K562 (cell line): ENCODE results near the gene NRG3. TPM values are rescaled to one million over a fixed set of nuclear protein-coding genes. Genes with fewer than 3 reads are reported as not detected.
A peak's percentile ranks its signal among the peaks of the same experiment; 100 is the strongest.

Source experiments
- ATAC-seq: fragments of 200-7000 bp; cut with Tn5 transposase; 3 replicates; pipeline ENCODE4 v1.9.1; 2020; ENCODE audit warnings: moderate library complexity
- BruUV-seq: library from RNA; stranded (reverse); fragments of 400-500 nt; replicated peaks from 2 replicates; lab custom pipeline; 2021; lab: Mats Ljungman, UMichigan
- CTCF ChIA-PET: fragments of 300-600 bp; formaldehyde crosslinking; extraction: SDS; loops from one replicate; lab custom pipeline; 2021; ENCODE audit warnings: low intra/inter-chr PET ratio; lab: Yijun Ruan, JAX
- POLR2A ChIA-PET: fragments of 300-600, 350-650 bp; sonication (Branson Sonifier 250); formaldehyde crosslinking; extraction: SDS; loops from one replicate; lab custom pipeline; 2021; ENCODE audit warnings: antibody characterized with exemption, inconsistent platforms; lab: Yijun Ruan, JAX
- DNase-seq, 4 experiments: peaks; one replicate each; pipeline versions ENCODE4 v3.0.0 to v3.0.0-alpha.2; 2011 to 2018; ENCODE audit warnings: low spot score in 3 of 4, mixed read lengths in 3 of 4; ENCODE audit errors: extremely low read depth in 1 of 4
- FAIRE-seq: peaks from 2 replicates; lab custom pipeline; 2011; peaks lifted over from hg19 to GRCh38; lab: Jason Lieb, UNC
- H2AFZ ChIP-seq: 2 replicates; pipeline ENCODE4 v1.6.0; 2011; ENCODE audit warnings: low read depth, low read length, control low read depth, inconsistent platforms
- H3K27ac ChIP-seq: fragments of 200-600 bp; 3 replicates; pipeline ENCODE4 v1.8.0; 2011; ENCODE audit warnings: low read depth, mild to moderate bottlenecking, control low read depth, inconsistent platforms, low read length, moderate library complexity, mixed read lengths; ENCODE audit errors: extremely low read depth
- H3K27me3 ChIP-seq, 2 experiments: fragments of 300-600 bp in 1 of 2; 2 replicates in 1 of 2; 3 replicates in 1 of 2; pipeline versions ENCODE4 v1.6.0 to v1.8.0; 2011; ENCODE audit warnings: inconsistent platforms in 2 of 2, low read length in 2 of 2, mild to moderate bottlenecking in 1 of 2, mixed read lengths in 1 of 2, moderate library complexity in 1 of 2; ENCODE audit not compliant: control insufficient read depth in 2 of 2, insufficient read depth in 2 of 2
- H3K36me3 ChIP-seq: fragments of 300-600 bp; 3 replicates; pipeline ENCODE4 v1.8.0; 2011; ENCODE audit warnings: mild to moderate bottlenecking, low read length, inconsistent platforms; ENCODE audit not compliant: control insufficient read depth, insufficient read depth
- H3K4me1 ChIP-seq, 2 experiments: fragments of 200-600 bp in 1 of 2; replicated peaks in 1 of 2; 2 replicates in 1 of 2; 3 replicates in 1 of 2; pipeline versions ENCODE4 v1.5.1 to v1.8.0; 2011; ENCODE audit warnings: inconsistent platforms in 2 of 2, low read length in 2 of 2, mild to moderate bottlenecking in 1 of 2, mixed read lengths in 1 of 2, moderate library complexity in 1 of 2; ENCODE audit not compliant: control insufficient read depth in 2 of 2, insufficient read depth in 2 of 2
- H3K4me2 ChIP-seq: 2 replicates; pipeline ENCODE4 v1.6.1; 2011; ENCODE audit warnings: low read length, control low read depth, inconsistent platforms, mixed read lengths; ENCODE audit not compliant: insufficient read depth
- H3K4me3 ChIP-seq: fragments of 200-600 bp; sonication (generic), shearing (Covaris generic); 2 replicates; pipeline ENCODE4 v1.5.1; 2016; ENCODE audit warnings: control low read depth, inconsistent platforms
- H3K79me2 ChIP-seq: fragments of 200-600 bp; 3 replicates; pipeline ENCODE4 v1.8.0; 2011; ENCODE audit warnings: low read length, inconsistent platforms; ENCODE audit not compliant: control insufficient read depth, insufficient read depth
- H3K9ac ChIP-seq, 2 experiments: 2 replicates each; pipeline versions ENCODE4 v1.6.0 to v1.6.1; 2011; ENCODE audit warnings: low read depth in 2 of 2, low read length in 2 of 2, control low read depth in 1 of 2, inconsistent platforms in 1 of 2, mild to moderate bottlenecking in 1 of 2, mixed read lengths in 1 of 2; ENCODE audit not compliant: insufficient read depth in 1 of 2
- H3K9me1 ChIP-seq: one replicate; pipeline ENCODE4 v1.6.0; 2011; ENCODE audit warnings: inconsistent platforms, mild to moderate bottlenecking, low read length, moderate library complexity; ENCODE audit not compliant: control insufficient read depth, insufficient read depth
- H3K9me3 ChIP-seq: replicated peaks from 2 replicates; pipeline ENCODE4 v1.5.1; 2011; ENCODE audit warnings: low read depth, low read length, inconsistent platforms; ENCODE audit not compliant: control insufficient read depth, insufficient read depth
- H4K20me1 ChIP-seq: replicated peaks from 2 replicates; pipeline ENCODE4 v1.6.1; 2011; ENCODE audit warnings: low read length, inconsistent platforms, mixed read lengths; ENCODE audit not compliant: control insufficient read depth, insufficient read depth
- ARID2 ChIP-seq: fragments of 450-650 bp; IDR thresholded peaks from 2 replicates; pipeline ENCODE4 v1.6.1; 2017; ENCODE audit warnings: antibody characterized with exemption, mild to moderate bottlenecking
- CBX5 ChIP-seq: IDR thresholded peaks from 2 replicates; pipeline ENCODE4 v1.6.1; 2014; ENCODE audit warnings: low read depth, borderline replicate concordance
- CC2D1A ChIP-seq: fragments of 450-650 bp; IDR thresholded peaks from 2 replicates; pipeline ENCODE4 v1.6.1; 2017; ENCODE audit warnings: mild to moderate bottlenecking
- COPS2 ChIP-seq: fragments of 450-650 bp; conservative IDR thresholded peaks from 2 replicates; pipeline ENCODE4 v1.6.1; 2016; ENCODE audit warnings: mild to moderate bottlenecking, moderate library complexity
- CREBBP ChIP-seq: IDR thresholded peaks from one replicate; pipeline ENCODE4 v1.6.1; 2012; ENCODE audit warnings: low read depth, mild to moderate bottlenecking, control low read depth, inconsistent platforms, low read length
- DACH1 ChIP-seq: fragments of 450-650 bp; IDR thresholded peaks from 2 replicates; pipeline ENCODE4 v1.6.1; 2018; ENCODE audit not compliant: partially characterized antibody
- HIVEP1 ChIP-seq: fragments of 250-450 bp; sonication (Bioruptor Pico); IDR thresholded peaks from 2 replicates; pipeline ENCODE4 v1.4.0; 2020; ENCODE audit warnings: mild to moderate bottlenecking
- HMGN3 ChIP-seq: IDR thresholded peaks from 2 replicates; pipeline ENCODE4 v1.6.1; 2011; ENCODE audit warnings: borderline replicate concordance, low read depth, mild to moderate bottlenecking, mixed read lengths, low read length; ENCODE audit not compliant: insufficient read length; ENCODE audit errors: extremely low read depth
- MEF2D ChIP-seq: conservative IDR thresholded peaks from 2 replicates; pipeline ENCODE4 v1.6.1; 2016; ENCODE audit warnings: low read depth, missing genetic modification characterization, missing compliant biosample characterization
- NR2C1 ChIP-seq, 2 experiments: fragments of 450-650 bp; IDR thresholded peaks; 2 replicates each; pipeline ENCODE4 v1.6.1; 2017; ENCODE audit warnings: mild to moderate bottlenecking in 2 of 2, antibody characterized with exemption in 1 of 2, inconsistent platforms in 1 of 2, missing compliant biosample characterization in 1 of 2, missing genetic modification characterization in 1 of 2
- RCOR1 ChIP-seq, 2 experiments: IDR thresholded peaks; 2 replicates each; pipeline ENCODE4 v1.6.1; 2012; ENCODE audit warnings: low read depth in 2 of 2, low read length in 2 of 2, borderline replicate concordance in 1 of 2, improper control_type of control experiment in 1 of 2
- THRAP3 ChIP-seq: fragments of 450-650 bp; IDR thresholded peaks from 2 replicates; pipeline ENCODE4 v1.6.1; 2016; ENCODE audit warnings: mild to moderate bottlenecking, inconsistent platforms, borderline replicate concordance
- ZFP30 ChIP-seq: fragments of 250-450 bp; sonication (Bioruptor Pico); IDR thresholded peaks from 2 replicates; pipeline ENCODE4 v1.8.0; 2022; ENCODE audit warnings: moderate library complexity, mild to moderate bottlenecking, inconsistent platforms, borderline replicate concordance
- ZKSCAN1 ChIP-seq: fragments of 150-350 bp; IDR thresholded peaks from 2 replicates; pipeline ENCODE4 v1.6.1; 2016; ENCODE audit warnings: low read depth, low read length
- ZKSCAN3 ChIP-seq: fragments of 250-450 bp; sonication (Bioruptor Pico); IDR thresholded peaks from 2 replicates; pipeline ENCODE4 v1.4.0; 2020
- ZNF174 ChIP-seq: fragments of 250-450 bp; sonication (Bioruptor Pico); IDR thresholded peaks from 2 replicates; pipeline ENCODE4 v1.4.0; 2020; ENCODE audit warnings: mild to moderate bottlenecking
- ZNF668 ChIP-seq: fragments of 250-450 bp; sonication (Bioruptor Pico); IDR thresholded peaks from 2 replicates; pipeline ENCODE4 v1.8.0; 2022; ENCODE audit warnings: mild to moderate bottlenecking, inconsistent platforms
- ZSCAN29 ChIP-seq: fragments of 450-650 bp; IDR thresholded peaks from 2 replicates; pipeline ENCODE4 v1.6.1; 2017
- in situ Hi-C: fragments of 300-500 bp; cut with MboI; formaldehyde crosslinking; loops from 4 replicates; pipeline ENCODE4 v1.15.0; 2018; ENCODE audit warnings: inconsistent platforms, mixed read lengths
- intact Hi-C: fragments of 100-400 bp; cut with micrococcal nuclease; formaldehyde crosslinking; loops from 2 replicates; pipeline ENCODE4 v1.14.2; 2022
- polyA plus RNA-seq, 8 experiments: library from polyadenylated mRNA; depleted of rRNA in 4 of 8; stranded (reverse) in 5 of 8; unstranded in 3 of 8; fragments of >200 nt; fragmentation: Nextera tagmentation in 2 of 8; fragmentation: Illumina TruSeq in 1 of 8; extraction: Ambion mirVana in 2 of 8; extraction: Trizol in 1 of 8; gene quantifications; 2 replicates each; pipeline versions ENCODE4 v1.2.1 to v1.2.3, GENCODE V29; 2011 to 2014; ENCODE audit warnings: inconsistent platforms in 1 of 8, missing spikeins in 1 of 8
- total RNA-seq, 7 experiments: library from RNA; depleted of rRNA in 6 of 7; stranded (reverse); fragments of >200 nt in 6 of 7; fragmentation: Illumina TruSeq in 2 of 7; extraction: Trizol in 2 of 7; gene quantifications; 2 replicates each; pipeline versions ENCODE4 v1.2.1 to v1.2.3, GENCODE V29; 2011 to 2021; ENCODE audit warnings: low replicate concordance in 1 of 7
- TF ChIP-seq, protein P1 (sequence below): fragments of 250-450 bp; sonication (Bioruptor Pico); IDR thresholded peaks from 2 replicates; pipeline ENCODE4 v1.4.0; 2020; ENCODE audit warnings: mild to moderate bottlenecking, moderate library complexity, borderline replicate concordance
- TF ChIP-seq, protein P2 (sequence below): fragments of 250-450 bp; sonication (Bioruptor Pico); IDR thresholded peaks from 2 replicates; pipeline ENCODE4 v1.5.0; 2020; ENCODE audit warnings: mild to moderate bottlenecking
- TF ChIP-seq, protein P3 (sequence below): sonication (generic); formaldehyde crosslinking; IDR thresholded peaks from 2 replicates; pipeline ENCODE4 v1.8.1; 2022; ENCODE audit warnings: missing genetic modification reagents

NRG3 gene
- total and polyA plus RNA-seq, 9 of the 15 experiments (the other 6 are each of a cell fraction or from before 2014, with no cell fraction given) = not detected

DNA sequence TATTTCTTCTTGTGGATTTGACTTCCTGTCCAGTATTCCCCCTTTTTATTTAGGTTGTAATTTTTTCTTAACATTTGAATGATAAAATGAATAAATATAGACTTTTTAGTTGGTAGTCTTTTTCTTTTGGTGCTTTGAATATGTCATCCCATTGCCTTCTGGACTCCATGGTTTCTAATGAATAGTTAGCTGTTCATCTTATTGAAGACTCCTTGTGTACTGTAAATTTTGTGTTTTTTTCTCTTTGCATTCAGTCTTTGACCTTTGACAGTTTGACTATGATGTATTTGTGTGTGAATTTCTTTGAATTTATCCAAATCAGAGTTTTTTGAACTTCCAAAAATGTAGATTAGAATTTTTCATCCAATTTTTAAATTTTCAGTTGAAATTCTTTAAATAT lies 554.3 kb downstream of the NRG3 start:
- no peaks in the 10 kb centered on the region; the same call in 1 of the 2 replicates for H3K9me3 ChIP-seq
- 0 out of 2 replicates have a peak, but pooled peaks have one; percentile 26 for TF ChIP-seq CBX5
- TF ChIP-seq MEF2D (tag) = no peak
- TF ChIP-seq ZSCAN29 = no peak
- no peak for TF ChIP-seq THRAP3
- TF ChIP-seq ZFP30 (CRISPR knock-in tag) = no peak
- no peak for TF ChIP-seq HMGN3
- TF ChIP-seq ARID2 = no peak
- TF ChIP-seq, protein P1, sequence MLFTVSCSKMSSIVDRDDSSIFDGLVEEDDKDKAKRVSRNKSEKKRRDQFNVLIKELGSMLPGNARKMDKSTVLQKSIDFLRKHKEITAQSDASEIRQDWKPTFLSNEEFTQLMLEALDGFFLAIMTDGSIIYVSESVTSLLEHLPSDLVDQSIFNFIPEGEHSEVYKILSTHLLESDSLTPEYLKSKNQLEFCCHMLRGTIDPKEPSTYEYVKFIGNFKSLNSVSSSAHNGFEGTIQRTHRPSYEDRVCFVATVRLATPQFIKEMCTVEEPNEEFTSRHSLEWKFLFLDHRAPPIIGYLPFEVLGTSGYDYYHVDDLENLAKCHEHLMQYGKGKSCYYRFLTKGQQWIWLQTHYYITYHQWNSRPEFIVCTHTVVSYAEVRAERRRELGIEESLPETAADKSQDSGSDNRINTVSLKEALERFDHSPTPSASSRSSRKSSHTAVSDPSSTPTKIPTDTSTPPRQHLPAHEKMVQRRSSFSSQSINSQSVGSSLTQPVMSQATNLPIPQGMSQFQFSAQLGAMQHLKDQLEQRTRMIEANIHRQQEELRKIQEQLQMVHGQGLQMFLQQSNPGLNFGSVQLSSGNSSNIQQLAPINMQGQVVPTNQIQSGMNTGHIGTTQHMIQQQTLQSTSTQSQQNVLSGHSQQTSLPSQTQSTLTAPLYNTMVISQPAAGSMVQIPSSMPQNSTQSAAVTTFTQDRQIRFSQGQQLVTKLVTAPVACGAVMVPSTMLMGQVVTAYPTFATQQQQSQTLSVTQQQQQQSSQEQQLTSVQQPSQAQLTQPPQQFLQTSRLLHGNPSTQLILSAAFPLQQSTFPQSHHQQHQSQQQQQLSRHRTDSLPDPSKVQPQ = no peak
- TF ChIP-seq, protein P2, sequence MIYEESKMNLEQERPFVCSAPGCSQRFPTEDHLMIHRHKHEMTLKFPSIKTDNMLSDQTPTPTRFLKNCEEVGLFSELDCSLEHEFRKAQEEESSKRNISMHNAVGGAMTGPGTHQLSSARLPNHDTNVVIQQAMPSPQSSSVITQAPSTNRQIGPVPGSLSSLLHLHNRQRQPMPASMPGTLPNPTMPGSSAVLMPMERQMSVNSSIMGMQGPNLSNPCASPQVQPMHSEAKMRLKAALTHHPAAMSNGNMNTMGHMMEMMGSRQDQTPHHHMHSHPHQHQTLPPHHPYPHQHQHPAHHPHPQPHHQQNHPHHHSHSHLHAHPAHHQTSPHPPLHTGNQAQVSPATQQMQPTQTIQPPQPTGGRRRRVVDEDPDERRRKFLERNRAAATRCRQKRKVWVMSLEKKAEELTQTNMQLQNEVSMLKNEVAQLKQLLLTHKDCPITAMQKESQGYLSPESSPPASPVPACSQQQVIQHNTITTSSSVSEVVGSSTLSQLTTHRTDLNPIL (CRISPR knock-in tag) = no peak
- TF ChIP-seq NR2C1 (IDR thresholded peaks at IDR 0.05) = no peak
- no peak for TF ChIP-seq NR2C1 (tag; IDR thresholded peaks at IDR 0.05)
- no peak for TF ChIP-seq ZKSCAN1
- no peak for TF ChIP-seq ZNF174
- no peak for TF ChIP-seq CC2D1A
- TF ChIP-seq, protein P3, sequence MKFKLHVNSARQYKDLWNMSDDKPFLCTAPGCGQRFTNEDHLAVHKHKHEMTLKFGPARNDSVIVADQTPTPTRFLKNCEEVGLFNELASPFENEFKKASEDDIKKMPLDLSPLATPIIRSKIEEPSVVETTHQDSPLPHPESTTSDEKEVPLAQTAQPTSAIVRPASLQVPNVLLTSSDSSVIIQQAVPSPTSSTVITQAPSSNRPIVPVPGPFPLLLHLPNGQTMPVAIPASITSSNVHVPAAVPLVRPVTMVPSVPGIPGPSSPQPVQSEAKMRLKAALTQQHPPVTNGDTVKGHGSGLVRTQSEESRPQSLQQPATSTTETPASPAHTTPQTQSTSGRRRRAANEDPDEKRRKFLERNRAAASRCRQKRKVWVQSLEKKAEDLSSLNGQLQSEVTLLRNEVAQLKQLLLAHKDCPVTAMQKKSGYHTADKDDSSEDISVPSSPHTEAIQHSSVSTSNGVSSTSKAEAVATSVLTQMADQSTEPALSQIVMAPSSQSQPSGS (CRISPR knock-in tag) = no peak
- no peak for TF ChIP-seq HIVEP1 (CRISPR knock-in tag)
- TF ChIP-seq RCOR1 (IDR thresholded peaks at IDR 0.05; ENCODE audit: borderline replicate concordance in 1 of 2, low read depth in 2 of 2, low read length in 2 of 2) = no peak
- TF ChIP-seq COPS2 = no peak
- TF ChIP-seq DACH1 = peak; percentile 66
- TF ChIP-seq ZNF668 (CRISPR knock-in tag) = no peak
- TF ChIP-seq ZKSCAN3 (CRISPR knock-in tag) = no peak
- no peak for TF ChIP-seq CREBBP

More for the DNA sequence above, 554.3 kb downstream of the NRG3 start:
- Histone ChIP-seq H2AFZ (no peak overlapping the region), H3K9me1 (no peaks in the 10 kb centered on the region), H3K79me2 (no peaks in the 10 kb centered on the region), H3K4me3 (no peak overlapping the region), H3K4me1 (no peaks in the 10 kb centered on the region), H3K4me2 (no peak overlapping the region), H3K27me3 (no peaks in the 10 kb centered on the region), H4K20me1 (no peaks in the 10 kb centered on the region), H3K9ac (no peak overlapping the region), H3K36me3 (no peaks in the 10 kb centered on the region), H3K27ac (no peak overlapping the region)
- no TSS peak for BruUV-seq
- in situ Hi-C loops = no loop called here
- intact Hi-C loops = no loop called here
- FAIRE-seq = no peak
- no peak for DNase-seq
- no peak for ATAC-seq
- ChIA-PET CTCF (no interaction called here), POLR2A (no interaction called here)
